T-cell (primary cell): ENCODE measurements around the gene DOP1A. TPM values are rescaled to one million over a fixed set of nuclear protein-coding genes. Genes with fewer than 3 reads are reported as not detected.

Experiments
- ATAC-seq, 4 experiments: fragments of 200-7000 bp in 3 of 4; fragments of 150-1000 bp in 1 of 4; cut with Tn5 transposase; replicated peaks in 1 of 4; 1 replicate in 3 of 4; 2 replicates in 1 of 4; pipeline ENCODE4 v1.10.0; 2021; ENCODE audit warnings: moderate library complexity in 3 of 4, mild to moderate bottlenecking in 2 of 4, moderate number of reproducible peaks in 1 of 4
- CTCF ChIA-PET, 2 donors: fragments of 300-600 bp; sonication (Branson Sonifier 250); formaldehyde crosslinking; loops; one replicate each; lab custom pipeline; 2022; ENCODE audit warnings: antibody characterized with exemption in 2 of 2; lab: Charles Lee
- POLR2A ChIA-PET, 2 donors: fragments of 300-600 bp; sonication (Branson Sonifier 250); formaldehyde crosslinking; loops; one replicate each; lab custom pipeline; 2022; ENCODE audit warnings: antibody characterized with exemption in 2 of 2; lab: Charles Lee
- DNase-seq, 35 experiments: peaks; one replicate each; pipeline versions ENCODE4 v3.0.0 to v3.0.0-alpha.2; 2013 to 2023
- H3K27ac ChIP-seq: one replicate; pipeline ENCODE4 v1.5.1; 2013; ENCODE audit warnings: low read length
- H3K27me3 ChIP-seq, 2 experiments: replicated peaks in 1 of 2; 1 replicate in 1 of 2; 2 replicates in 1 of 2; pipeline versions ENCODE4 v1.6.1 to v1.7.0; 2013; ENCODE audit warnings: low read length in 1 of 2, mixed read lengths in 1 of 2; ENCODE audit not compliant: control insufficient read depth in 2 of 2, insufficient read depth in 2 of 2; ENCODE audit errors: extremely low read depth in 1 of 2
- H3K36me3 ChIP-seq, 2 donors: 1 replicate in 1 of 2; 2 replicates in 1 of 2; pipeline versions ENCODE4 v1.6.1 to v1.7.0; 2013; ENCODE audit warnings: low read length in 1 of 2; ENCODE audit not compliant: control insufficient read depth in 2 of 2, insufficient read depth in 1 of 2; ENCODE audit errors: extremely low read depth in 1 of 2
- H3K4me1 ChIP-seq, 2 experiments: 1 replicate in 1 of 2; 2 replicates in 1 of 2; pipeline versions ENCODE4 v1.6.1 to v1.7.0; 2013; ENCODE audit warnings: low read length in 2 of 2, mixed read lengths in 1 of 2; ENCODE audit not compliant: insufficient read depth in 2 of 2, control insufficient read depth in 1 of 2; ENCODE audit errors: extremely low read depth in 1 of 2
- H3K4me3 ChIP-seq, 2 donors: 1 replicate in 1 of 2; 2 replicates in 1 of 2; pipeline versions ENCODE4 v1.5.1 to v1.7.0; 2013; ENCODE audit warnings: mild to moderate bottlenecking in 2 of 2, low read length in 1 of 2, moderate library complexity in 1 of 2; ENCODE audit not compliant: control insufficient read depth in 1 of 2; ENCODE audit errors: extremely low read depth in 1 of 2
- H3K9me3 ChIP-seq: 2 replicates; pipeline ENCODE4 v1.7.0; 2013
- H3K27ac Mint-ChIP-seq, 2 donors: one replicate each; pipeline ENCODE4 v1.8.0; 2020 to 2021; ENCODE audit warnings: mild to moderate bottlenecking in 2 of 2, mixed read lengths in 2 of 2
- H3K27me3 Mint-ChIP-seq, 2 donors: one replicate each; pipeline ENCODE4 v1.8.0; 2021 to 2022; ENCODE audit warnings: mixed read lengths in 2 of 2
- H3K36me3 Mint-ChIP-seq: one replicate; pipeline ENCODE4 v1.8.0; 2021; ENCODE audit warnings: mixed read lengths
- H3K4me1 Mint-ChIP-seq, 3 donors: one replicate each; pipeline ENCODE4 v1.8.0; 2020 to 2022; ENCODE audit warnings: mixed read lengths in 3 of 3, mild to moderate bottlenecking in 1 of 3
- H3K4me3 Mint-ChIP-seq, 3 donors: one replicate each; pipeline ENCODE4 v1.8.0; 2020 to 2022; ENCODE audit warnings: mild to moderate bottlenecking in 3 of 3, mixed read lengths in 3 of 3, moderate library complexity in 3 of 3
- H3K9me3 Mint-ChIP-seq, 3 donors: one replicate each; pipeline ENCODE4 v1.8.0; 2020 to 2022; ENCODE audit warnings: mixed read lengths in 3 of 3
- WGBS: methylation state at CpG from one replicate; pipeline ENCODE4 v1.1.5; 2013; ENCODE audit warnings: missing lambda C conversion rate; ENCODE audit not compliant: insufficient coverage; 5-methylcytosine and 5-hydroxymethylcytosine counted together
- total RNA-seq, 35 experiments: library from RNA in 6 of 35; stranded (reverse) in 6 of 35; fragments of 120-200 nt in 1 of 35; gene quantifications; one replicate each; pipeline versions ENCODE4 v1.2.1 to v1.2.4 and lab custom pipeline; 2013 to 2026

Gene DOP1A
- total RNA-seq, 5 donors from 2014 or later (not counting 1 experiment from before 2014, with no cell fraction given) = 19.0 to 26.8 (median 25.5) TPM

GRCh38 chr6:83057705-83058321 lies 9.7 kb upstream of the DOP1A start:
- Histone ChIP-seq H3K36me3 (peaks cover 0 to 11% of the 10 kb centered on the region in 2 donors), H3K9me3 (no peaks in the 10 kb centered on the region), H3K4me3 (no peak overlapping the region), H3K27ac (no peak overlapping the region), H3K4me1 (no peaks in the 10 kb centered on the region), H3K27me3 (no peaks in the 10 kb centered on the region)
- peaks cover 40% of the 10 kb centered on the region for H3K36me3 Mint-ChIP-seq
- DNase-seq (peak in 11 of 35 experiments; percentile 0 to 41 (median 13)), ATAC-seq (peak in 1 of 4 experiments; percentile 53)
- H3K27ac Mint-ChIP-seq = no peak overlapping the region
- CTCF ChIA-PET = interaction anchor here (0.5 to 6.1 kb wide), 9 partner anchors 9 to 815 kb away, joined by 3 to 37 read pairs (median 4); partner anchors contain the start of genes DOP1A (in 2 of the 2) and UBE3D (in 2 of the 2)
- H3K9me3 Mint-ChIP-seq = no peaks in the 10 kb centered on the region
- no peaks in the 10 kb centered on the region for H3K27me3 Mint-ChIP-seq
- 63% methylated on average over 1 of the region's 4 CpGs for WGBS
- H3K4me1 Mint-ChIP-seq = peaks cover 6 to 34% (median 17%) of the 10 kb centered on the region in 3 donors
- no peak overlapping the region for H3K4me3 Mint-ChIP-seq
- POLR2A ChIA-PET = no interaction called here

DNA sequence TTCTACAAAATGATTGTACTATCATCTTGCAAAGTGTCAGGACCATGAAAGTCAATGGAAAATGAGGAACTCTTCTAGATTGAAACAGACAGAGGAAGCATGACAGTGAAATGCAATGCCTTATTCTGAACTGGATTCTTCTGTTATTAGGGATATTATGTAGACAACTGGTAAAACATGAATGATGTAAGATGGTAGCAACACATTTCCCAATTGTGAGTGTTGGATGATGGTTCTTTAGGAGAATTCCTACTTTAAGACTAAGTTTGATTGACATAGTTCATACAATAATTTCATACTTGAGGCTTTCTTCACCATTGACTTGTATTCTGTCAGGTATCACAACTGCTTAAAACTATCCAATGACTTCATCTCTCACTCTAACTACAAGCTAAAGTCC lies 6.3 kb upstream of the DOP1A start:
- Mint-ChIP-seq H3K36me3 (peaks cover 23% of the 10 kb centered on the region), H3K4me3 (no peak overlapping the region), H3K9me3 (no peaks in the 10 kb centered on the region), H3K27ac (no peak overlapping the region), H3K4me1 (peaks cover 26 to 49% (median 35%) of the 10 kb centered on the region in 3 donors), H3K27me3 (no peaks in the 10 kb centered on the region)
- DNase-seq (no peak), ATAC-seq (no peak)
- peaks cover 4 to 8% of the 10 kb centered on the region in 2 experiments for H3K4me1 ChIP-seq
- H3K27me3 ChIP-seq = no peaks in the 10 kb centered on the region
- H3K4me3 ChIP-seq = no peak overlapping the region
- no peak overlapping the region for H3K27ac ChIP-seq
- POLR2A ChIA-PET = no interaction called here
- CTCF ChIA-PET = no interaction called here
- H3K36me3 ChIP-seq = peaks cover 0 to 8% of the 10 kb centered on the region in 2 donors
- H3K9me3 ChIP-seq = no peaks in the 10 kb centered on the region

DNA sequence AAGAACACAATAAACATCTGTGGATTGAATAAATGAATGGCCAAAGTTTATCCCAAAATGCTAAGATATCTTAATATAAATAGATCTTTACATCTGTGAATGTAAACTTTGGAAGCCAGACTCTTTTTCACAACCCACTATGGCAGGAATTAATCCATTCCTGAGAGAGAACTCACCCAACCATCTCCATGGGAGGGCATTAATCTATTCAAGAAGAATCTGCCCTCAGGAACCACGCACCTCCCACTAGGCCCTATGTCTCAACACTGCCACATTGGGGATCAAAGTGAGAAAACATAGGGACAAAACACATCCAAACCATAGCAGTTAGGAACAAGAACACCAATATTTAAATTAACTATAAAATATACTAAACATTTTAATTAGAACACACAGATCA lies 5.2 kb upstream of the DOP1A start:
- H3K4me3 ChIP-seq = no peak overlapping the region
- ChIA-PET POLR2A (no interaction called here), CTCF (no interaction called here)
- H3K9me3 ChIP-seq = no peaks in the 10 kb centered on the region
- no peaks in the 10 kb centered on the region for H3K27me3 ChIP-seq
- 100% methylated on average over 1 of the region's 1 CpG for WGBS
- Mint-ChIP-seq H3K4me3 (no peak overlapping the region), H3K27ac (no peak overlapping the region), H3K36me3 (peaks cover 14% of the 10 kb centered on the region), H3K4me1 (peaks cover 27 to 49% (median 36%) of the 10 kb centered on the region in 3 donors), H3K27me3 (no peaks in the 10 kb centered on the region), H3K9me3 (no peaks in the 10 kb centered on the region)
- H3K36me3 ChIP-seq = peaks cover 0 to 2% of the 10 kb centered on the region in 2 donors
- peaks cover 4 to 8% of the 10 kb centered on the region in 2 experiments for H3K4me1 ChIP-seq
- DNase-seq (no peak), ATAC-seq (no peak)
- H3K27ac ChIP-seq = no peak overlapping the region

- no peaks in the 10 kb centered on the region for H3K36me3 Mint-ChIP-seq
- peak; percentile 71 to 79 (median 72) for ATAC-seq
- ChIA-PET POLR2A (interaction anchor here (0.5 to 1.1 kb wide), 7 partner anchors 145 to 1314 kb away, joined by 3 read pairs; no protein-coding TSS in a partner anchor), CTCF (interaction anchor here (0.6 to 4.4 kb wide), 50 partner anchors 8 to 1162 kb away, joined by 3 to 52 read pairs (median 4); partner anchors contain the start of genes CEP162 (in 1 of the 2), CYB5R4 (in 1 of the 2), IBTK (in 1 of the 2) and PRSS35 (in 1 of the 2))
- H3K4me3 Mint-ChIP-seq = peak within 1 kb of the TSS; percentile 87 to 90 (median 90)
- Histone ChIP-seq H3K4me3 (peak within 1 kb of the TSS; percentile 70 to 85), H3K9me3 (no peaks in the 10 kb centered on the region), H3K27me3 (no peaks in the 10 kb centered on the region), H3K27ac (peak within 1 kb of the TSS; percentile 17), H3K36me3 (no peaks in the 10 kb centered on the region), H3K4me1 (peaks cover 8 to 20% of the 10 kb centered on the region in 2 experiments)
- H3K4me1 Mint-ChIP-seq = peaks cover 48 to 54% (median 51%) of the 10 kb centered on the region in 3 donors
- H3K27ac Mint-ChIP-seq = peak within 1 kb of the TSS; percentile 52 to 84
- under 1% methylated on average over 46 of the region's 48 CpGs for WGBS
- DNase-seq = peak; percentile 68 to 94 (median 87)
- H3K9me3 Mint-ChIP-seq = no peaks in the 10 kb centered on the region
- no peaks in the 10 kb centered on the region for H3K27me3 Mint-ChIP-seq
Measured at GRCh38 chr6:83065511-83066192, 1.8 kb upstream of the DOP1A start, which contains the start of gene UBE3D. Gene UBE3D, minus strand, starts transcription at chr6:83065841. Its CDS starts 123 bp downstream, at chr6:83065718.

GRCh38 chr6:83068616-83069015 lies 1.1 kb downstream of the DOP1A start:
- Mint-ChIP-seq H3K36me3 (no peaks in the 10 kb centered on the region), H3K4me3 (peak overlapping the region; percentile 90 to 93 (median 91)), H3K9me3 (no peaks in the 10 kb centered on the region), H3K27ac (peak overlapping the region; percentile 88 to 91), H3K4me1 (peaks cover 37 to 63% (median 56%) of the 10 kb centered on the region in 3 donors), H3K27me3 (no peaks in the 10 kb centered on the region)
- WGBS = no CpG with 5 or more reads among the region's 6 CpGs
- peak overlapping the region in 1 of 2 donors; percentile 91 for H3K4me3 ChIP-seq
- peak overlapping the region; percentile 75 for H3K27ac ChIP-seq
- DNase-seq (no peak), ATAC-seq (no peak)
- H3K4me1 ChIP-seq = peaks cover 8 to 22% of the 10 kb centered on the region in 2 experiments
- no peaks in the 10 kb centered on the region for H3K36me3 ChIP-seq
- no peaks in the 10 kb centered on the region for H3K9me3 ChIP-seq
- CTCF ChIA-PET = interaction anchor here (1.0 to 4.4 kb wide), 10 partner anchors 13 to 820 kb away, joined by 3 to 52 read pairs (median 8); partner anchors contain the start of genes IBTK (in 1 of the 2), PGM3 (in 1 of the 2) and RWDD2A (in 1 of the 2)
- no peaks in the 10 kb centered on the region for H3K27me3 ChIP-seq
- POLR2A ChIA-PET = interaction anchor here (0.6 to 1.2 kb wide), 2 partner anchors 446 to 820 kb away, joined by 4 to 6 read pairs; no protein-coding TSS in a partner anchor

- H3K27ac Mint-ChIP-seq = no peak overlapping the region
- Histone ChIP-seq H3K27ac (no peak overlapping the region), H3K36me3 (no peaks in the 10 kb centered on the region), H3K4me1 (peaks cover 8 to 18% of the 10 kb centered on the region in 2 experiments), H3K4me3 (no peak overlapping the region), H3K27me3 (no peaks in the 10 kb centered on the region), H3K9me3 (no peaks in the 10 kb centered on the region)
- H3K4me3 Mint-ChIP-seq = no peak overlapping the region
- no peaks in the 10 kb centered on the region for H3K9me3 Mint-ChIP-seq
- DNase-seq = no peak
- no peaks in the 10 kb centered on the region for H3K27me3 Mint-ChIP-seq
- CTCF ChIA-PET = interaction anchor here in 1 of 2 donors (0.8 to 1.8 kb wide), 5 partner anchors 12 to 445 kb away, joined by 3 to 5 read pairs (median 3); no protein-coding TSS in a partner anchor
- H3K4me1 Mint-ChIP-seq = peaks cover 33 to 58% (median 52%) of the 10 kb centered on the region in 3 donors
- no peak for ATAC-seq
- POLR2A ChIA-PET = no interaction called here
- no peaks in the 10 kb centered on the region for H3K36me3 Mint-ChIP-seq
Measured at GRCh38 chr6:83069633-83070032, 2.2 kb downstream of the DOP1A start.
